Activated T-cell treated with anti-CD3 and anti-CD28 coated beads, Interleukin-2, amount 50 U/mL, for 1 hour (primary cell): Measurements from ENCODE around the gene CD247.

Source experiments
- DNase-seq: peaks from one replicate; pipeline ENCODE4 v3.0.0-alpha.2; 2020

Gene CD247

DNA sequence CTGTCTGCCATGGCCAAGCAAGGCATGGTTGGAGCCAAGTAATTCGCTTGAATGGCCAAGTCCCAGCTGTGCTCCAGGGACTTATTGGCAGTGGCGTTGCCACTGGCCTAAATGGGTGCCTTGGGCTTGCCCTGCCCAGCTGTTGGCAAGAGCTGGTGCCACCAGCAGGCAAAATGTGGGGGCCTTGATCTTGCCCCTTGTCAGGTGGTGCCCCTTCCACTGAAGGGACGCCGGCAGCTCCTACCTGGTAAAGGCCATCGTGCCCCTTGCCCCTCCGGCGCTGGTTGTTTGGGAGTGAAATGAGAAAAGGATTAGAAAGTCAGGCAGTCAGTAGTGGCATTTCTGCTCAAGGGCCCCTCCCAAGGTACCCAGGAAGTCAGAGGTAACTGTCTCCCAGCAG lies 85.5 kb downstream of the CD247 start:
- no peak for DNase-seq

GRCh38 chr1:167431909-167432650 lies 86.2 kb downstream of the CD247 start:
- no peak for DNase-seq

GRCh38 chr1:167431261-167431908 lies 86.9 kb downstream of the CD247 start:
- no peak for DNase-seq

DNA sequence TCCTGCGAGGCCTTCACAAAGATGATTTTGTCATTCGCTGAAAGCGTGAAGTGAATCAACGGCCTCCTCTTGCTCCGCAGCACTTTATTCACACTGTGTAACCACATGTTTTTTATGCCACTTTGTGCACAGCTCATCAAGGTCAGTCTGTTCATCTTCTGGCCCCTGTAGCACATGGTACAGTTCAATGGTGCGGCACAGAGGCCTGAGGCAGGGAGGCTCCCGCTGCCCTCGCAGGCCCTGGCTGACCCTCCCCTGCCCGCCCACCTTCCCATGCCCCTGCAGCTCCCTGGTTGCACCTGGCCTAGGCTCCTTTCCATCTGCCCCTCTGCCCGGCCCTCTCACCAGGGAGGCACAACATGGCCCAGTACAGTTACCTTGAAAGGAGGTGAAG lies 87.5 kb downstream of the CD247 start:
- no peak for DNase-seq

DNA sequence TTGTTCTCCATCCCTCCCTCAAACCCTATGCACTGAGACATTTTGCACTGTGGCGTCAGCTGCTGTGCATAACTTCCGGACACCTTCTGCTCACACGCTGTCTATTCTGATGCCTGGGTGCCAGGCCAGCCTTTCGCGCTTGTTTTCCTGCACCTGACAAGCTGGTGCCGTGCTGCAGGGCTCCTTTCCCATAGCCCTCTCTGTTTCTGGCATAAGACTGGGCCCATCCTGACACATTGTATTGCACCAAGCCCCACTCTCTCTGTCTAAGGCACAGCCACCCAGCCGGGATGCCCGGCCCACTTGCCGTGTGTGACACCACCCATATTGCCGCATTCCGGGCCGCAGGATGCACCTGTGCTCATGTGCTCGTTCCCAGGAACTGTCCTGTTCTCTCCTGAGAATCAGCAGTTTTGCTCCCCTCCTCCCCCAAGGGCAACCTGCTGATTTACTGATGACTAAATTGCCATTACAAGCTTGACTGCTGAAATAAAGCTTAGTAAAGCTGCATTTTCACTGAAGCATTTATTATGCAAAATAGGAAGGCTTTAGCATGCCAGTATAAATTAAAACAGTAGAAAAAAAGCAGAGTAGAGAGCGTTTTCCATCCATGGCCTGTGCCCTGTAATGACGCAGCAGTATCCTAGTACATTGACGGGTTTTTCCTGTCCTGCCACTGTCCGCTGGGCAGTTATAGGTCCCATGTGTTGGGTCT lies 88.0 kb downstream of the CD247 start:
- no peak for DNase-seq

GRCh38 chr1:167429612-167430011 lies 88.7 kb downstream of the CD247 start:
- no peak for DNase-seq

DNA sequence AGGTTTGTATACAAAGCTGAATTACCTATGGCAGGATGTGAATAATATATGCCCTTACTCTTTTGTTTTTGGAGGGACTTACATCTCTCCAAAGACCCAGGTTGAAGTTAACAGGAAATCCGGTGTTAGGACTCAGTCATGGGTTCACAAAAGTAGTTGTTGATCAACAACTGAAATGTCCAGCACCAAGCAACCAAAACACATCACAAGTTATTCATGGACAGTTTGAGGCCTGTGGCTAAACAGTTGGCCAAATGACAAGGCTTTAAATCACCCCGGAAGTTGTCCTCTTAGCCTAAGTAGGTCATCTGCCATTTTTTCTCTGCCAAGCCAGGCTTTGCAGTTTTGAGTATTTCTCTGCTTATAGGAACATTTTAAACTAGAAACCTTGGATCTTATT lies 89.9 kb downstream of the CD247 start:
- no peak for DNase-seq

DNA sequence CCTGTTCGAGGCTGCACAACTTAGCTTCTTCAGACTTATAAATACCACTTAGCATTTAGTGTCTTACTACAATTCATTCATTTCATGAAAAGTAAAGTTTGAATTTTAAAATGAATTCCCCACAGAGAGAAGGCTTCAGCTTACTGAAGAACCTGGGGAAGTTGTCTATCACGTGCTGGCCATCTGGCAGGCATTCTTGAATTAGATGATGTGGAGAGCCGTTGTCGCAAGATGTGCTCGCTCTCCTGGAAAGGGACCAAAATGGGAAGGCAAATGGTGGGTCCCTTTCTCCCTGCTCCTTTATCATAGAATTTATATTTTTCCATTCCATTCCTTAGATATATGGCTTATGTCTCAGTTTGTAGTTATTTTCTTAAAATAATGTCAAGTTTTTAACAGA lies 90.5 kb downstream of the CD247 start:
- DNase-seq, result no peak

DNA sequence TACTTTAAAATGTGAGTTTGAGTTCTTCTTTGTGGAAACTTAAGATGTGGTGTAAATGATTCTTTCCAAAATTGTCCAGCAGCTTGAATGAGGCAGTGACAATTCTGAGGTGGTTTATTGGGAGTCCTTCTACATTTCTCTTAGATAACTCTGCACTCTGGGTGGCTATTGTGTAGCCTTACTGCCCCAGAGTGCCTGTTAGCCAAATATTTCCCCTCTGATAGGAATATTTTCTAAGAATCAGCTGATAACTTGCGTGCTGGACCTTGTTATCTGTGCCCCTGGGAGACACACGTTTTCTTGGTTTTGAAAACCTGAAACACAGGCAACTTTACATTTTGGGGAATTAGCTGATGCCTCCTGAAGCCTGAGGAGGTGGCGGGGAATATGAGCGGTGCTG lies 91.6 kb downstream of the CD247 start:
- no peak for DNase-seq

GRCh38 chr1:167425482-167425881 lies 92.8 kb downstream of the CD247 start:
- DNase-seq, result no peak

DNA sequence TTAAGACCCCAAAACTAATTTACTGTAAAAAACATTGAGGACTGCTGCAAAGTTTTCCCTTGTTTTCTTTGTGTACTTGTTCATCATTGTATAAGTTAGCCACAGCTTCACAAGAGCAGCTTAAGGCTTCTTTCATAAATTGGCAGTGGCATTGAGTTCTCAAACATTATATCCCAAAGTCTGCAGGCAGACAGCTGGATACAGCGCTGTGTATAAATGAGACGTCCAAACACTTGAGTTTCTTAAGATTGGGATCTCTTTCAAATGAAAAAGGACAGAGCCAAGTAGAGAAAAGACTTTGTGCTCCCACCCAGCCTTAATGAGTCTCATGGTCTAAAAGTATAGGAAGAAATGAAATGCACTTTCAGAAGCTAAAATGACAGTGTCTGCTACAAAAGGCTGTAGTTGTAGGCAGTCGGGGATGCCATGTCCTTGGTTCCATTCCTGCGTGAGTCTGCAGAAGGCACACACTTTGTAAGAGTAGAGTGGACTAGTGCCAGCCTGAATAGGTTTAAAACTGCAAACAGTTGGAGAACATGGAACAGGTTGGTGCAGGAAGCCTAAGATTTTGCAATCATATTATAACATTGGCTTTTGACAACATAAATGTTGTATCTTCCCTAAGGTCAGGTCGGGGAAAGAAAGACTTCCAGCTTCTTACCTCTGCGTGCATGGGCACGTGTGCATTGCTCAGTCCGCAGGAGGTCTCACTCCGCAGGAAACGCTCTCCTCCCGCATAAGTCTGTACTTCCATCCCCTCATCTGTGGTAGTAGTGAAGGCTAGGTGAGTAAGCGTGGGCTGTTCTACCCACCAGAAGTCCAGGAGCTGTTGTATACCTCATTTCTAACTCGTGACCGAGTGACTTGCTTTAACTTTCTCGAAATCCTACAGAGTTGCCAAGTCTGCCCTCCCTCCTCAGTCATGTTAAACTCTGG lies 94.4 kb downstream of the CD247 start:
- DNase-seq, result no peak

DNA sequence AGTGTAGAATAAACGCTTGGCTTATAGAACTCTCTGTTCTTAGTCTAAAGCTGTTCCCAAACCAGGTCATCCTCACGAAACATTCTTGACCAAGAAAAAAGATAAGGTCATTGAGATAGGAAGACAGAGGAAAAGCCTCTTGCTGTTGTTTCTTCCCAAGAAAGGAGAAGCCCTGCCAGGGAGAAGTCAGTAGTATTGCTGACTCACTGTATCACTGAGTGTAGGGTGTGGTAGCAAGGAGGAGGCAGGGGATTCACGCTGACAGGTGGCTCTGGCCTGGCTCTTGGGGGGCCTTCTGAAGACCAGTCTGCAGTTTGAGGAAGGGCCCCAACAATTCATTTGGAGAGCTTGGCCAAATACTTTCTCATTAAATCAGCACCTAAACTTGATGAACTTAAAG lies 97.8 kb downstream of the CD247 start:
- no peak for DNase-seq

DNA sequence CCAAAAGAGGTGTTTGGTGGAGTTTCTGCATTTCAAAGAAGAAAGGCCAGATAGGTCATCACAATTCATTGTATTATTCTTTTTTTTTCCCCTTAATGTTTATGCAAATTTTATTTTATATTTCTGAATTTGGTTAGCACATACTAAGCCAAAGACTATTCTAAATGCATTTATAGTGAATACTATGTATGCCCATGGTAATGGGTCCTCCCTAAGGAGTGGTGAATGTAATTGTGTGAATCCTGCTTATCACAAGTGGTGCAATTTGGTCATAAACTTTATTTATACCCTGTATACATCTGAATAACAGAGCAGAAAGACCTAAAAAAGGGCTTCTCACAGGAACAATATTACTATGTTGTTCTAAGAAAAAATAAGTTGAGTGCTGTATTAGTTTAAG lies 99.1 kb downstream of the CD247 start:
- no peak for DNase-seq

- no peak for DNase-seq
Measured at GRCh38 chr1:167418391-167418790, 99.9 kb downstream of the CD247 start.

- DNase-seq, result no peak
Measured at GRCh38 chr1:167416506-167416905, 101.8 kb downstream of the CD247 start.

- no peak for DNase-seq
Measured at GRCh38 chr1:167413328-167413727, 105.0 kb downstream of the CD247 start.

- no peak for DNase-seq
Measured at GRCh38 chr1:167412920-167413319, 105.4 kb downstream of the CD247 start.

- no peak for DNase-seq
Measured at GRCh38 chr1:167412072-167412471, 106.3 kb downstream of the CD247 start.

- DNase-seq, result no peak
Measured at GRCh38 chr1:167409183-167409582, 109.1 kb downstream of the CD247 start.

- DNase-seq, result no peak
Measured at GRCh38 chr1:167408355-167408754, 110.0 kb downstream of the CD247 start.

GRCh38 chr1:167404908-167405307 lies 113.4 kb downstream of the CD247 start:
- DNase-seq, result no peak

GRCh38 chr1:167404161-167404888 lies 114.0 kb downstream of the CD247 start:
- DNase-seq, result no peak
